Measurements from ENCODE around the gene COQ7.

Gene COQ7

GRCh38 chr16:19067349-19068236, at the start of gene COQ7:
COQ7 (plus strand) TSS chr16:19067614; CDS start chr16:19067665, 51 bp downstream.
- ATAC-seq (peak; percentile 96), DNase-seq (ENCODE audit: low spot score in 2 of 2) (peak; percentile 94 to 98)
- H3K9me3 Mint-ChIP-seq = no peaks in the 10 kb centered on the region
- peaks cover 6% of the 10 kb centered on the region for H3K4me1 Mint-ChIP-seq
- H3K36me3 Mint-ChIP-seq = peaks cover 14% of the 10 kb centered on the region
- peak within 1 kb of the TSS; percentile 98 for H3K27ac Mint-ChIP-seq
- peak within 1 kb of the TSS; percentile 83 for H3K4me3 Mint-ChIP-seq

- Mint-ChIP-seq H3K36me3 (no peaks in the 10 kb centered on the region), H3K27ac (no peak overlapping the region), H3K4me1 (no peaks in the 10 kb centered on the region), H3K9me3 (no peaks in the 10 kb centered on the region), H3K4me3 (no peak overlapping the region)
- no peak for ATAC-seq
- no peak for DNase-seq (ENCODE audit: low spot score in 2 of 2)
Measured at GRCh38 chr16:19020689-19021088, 46.7 kb upstream of the COQ7 start.

- Mint-ChIP-seq H3K9me3 (no peaks in the 10 kb centered on the region), H3K36me3 (no peaks in the 10 kb centered on the region), H3K4me1 (no peaks in the 10 kb centered on the region), H3K27ac (no peak overlapping the region), H3K4me3 (no peak overlapping the region)
- DNase-seq (ENCODE audit: low spot score in 2 of 2) (no peak), ATAC-seq (no peak)
Measured at GRCh38 chr16:19021747-19022146, 45.7 kb upstream of the COQ7 start.

- DNase-seq (ENCODE audit: low spot score in 2 of 2) = no peak
- Mint-ChIP-seq H3K27ac (no peak overlapping the region), H3K4me1 (no peaks in the 10 kb centered on the region), H3K9me3 (no peaks in the 10 kb centered on the region), H3K36me3 (no peaks in the 10 kb centered on the region), H3K4me3 (no peak overlapping the region)
- no peak for ATAC-seq
Measured at GRCh38 chr16:19027416-19027815, 40.0 kb upstream of the COQ7 start.

GRCh38 chr16:19029980-19030379, 37.4 kb upstream of the COQ7 start:
- ATAC-seq (no peak), DNase-seq (ENCODE audit: low spot score in 2 of 2) (no peak)
- no peak overlapping the region for H3K27ac Mint-ChIP-seq
- no peaks in the 10 kb centered on the region for H3K4me1 Mint-ChIP-seq
- H3K36me3 Mint-ChIP-seq = no peaks in the 10 kb centered on the region
- no peak overlapping the region for H3K4me3 Mint-ChIP-seq
- no peaks in the 10 kb centered on the region for H3K9me3 Mint-ChIP-seq

- DNase-seq (ENCODE audit: low spot score in 2 of 2) (no peak), ATAC-seq (no peak)
- H3K4me1 Mint-ChIP-seq = no peaks in the 10 kb centered on the region
- H3K36me3 Mint-ChIP-seq = no peaks in the 10 kb centered on the region
- H3K9me3 Mint-ChIP-seq = peaks cover 4% of the 10 kb centered on the region
- no peak overlapping the region for H3K4me3 Mint-ChIP-seq
- no peak overlapping the region for H3K27ac Mint-ChIP-seq
Measured at GRCh38 chr16:19031738-19032137, 35.7 kb upstream of the COQ7 start.

- Mint-ChIP-seq H3K36me3 (no peaks in the 10 kb centered on the region), H3K27ac (no peak overlapping the region), H3K4me3 (no peak overlapping the region), H3K9me3 (peaks cover 4% of the 10 kb centered on the region), H3K4me1 (no peaks in the 10 kb centered on the region)
- no peak for ATAC-seq
- DNase-seq (ENCODE audit: low spot score in 2 of 2) = no peak
Measured at GRCh38 chr16:19033761-19034160, 33.7 kb upstream of the COQ7 start.

GRCh38 chr16:19040400-19040799, 27.0 kb upstream of the COQ7 start:
- ATAC-seq (no peak), DNase-seq (ENCODE audit: low spot score in 2 of 2) (no peak)
- Mint-ChIP-seq H3K27ac (no peak overlapping the region), H3K9me3 (peaks cover 4% of the 10 kb centered on the region), H3K4me3 (no peak overlapping the region), H3K4me1 (no peaks in the 10 kb centered on the region), H3K36me3 (no peaks in the 10 kb centered on the region)

- Mint-ChIP-seq H3K4me3 (no peak overlapping the region), H3K9me3 (no peaks in the 10 kb centered on the region), H3K4me1 (no peaks in the 10 kb centered on the region), H3K36me3 (no peaks in the 10 kb centered on the region), H3K27ac (no peak overlapping the region)
- no peak for ATAC-seq
- DNase-seq (ENCODE audit: low spot score in 2 of 2) = no peak
Measured at GRCh38 chr16:19044769-19045168, 22.6 kb upstream of the COQ7 start.

GRCh38 chr16:19046062-19046461, 21.4 kb upstream of the COQ7 start:
- DNase-seq (ENCODE audit: low spot score in 2 of 2) (no peak), ATAC-seq (no peak)
- Mint-ChIP-seq H3K27ac (no peak overlapping the region), H3K4me3 (no peak overlapping the region), H3K36me3 (no peaks in the 10 kb centered on the region), H3K9me3 (no peaks in the 10 kb centered on the region), H3K4me1 (no peaks in the 10 kb centered on the region)

- DNase-seq (ENCODE audit: low spot score in 2 of 2) = no peak
- H3K4me1 Mint-ChIP-seq = peaks cover 6% of the 10 kb centered on the region
- H3K4me3 Mint-ChIP-seq = no peak overlapping the region
- H3K9me3 Mint-ChIP-seq = no peaks in the 10 kb centered on the region
- ATAC-seq = no peak
- peaks cover 8% of the 10 kb centered on the region for H3K36me3 Mint-ChIP-seq
- H3K27ac Mint-ChIP-seq = no peak overlapping the region
Measured at GRCh38 chr16:19062706-19063105, 4.7 kb upstream of the COQ7 start.

GRCh38 chr16:19066988-19067348, 446 bp upstream of the COQ7 start:
- Mint-ChIP-seq H3K4me3 (peak overlapping the region; percentile 83), H3K36me3 (peaks cover 11% of the 10 kb centered on the region), H3K27ac (peak overlapping the region; percentile 98), H3K4me1 (peaks cover 6% of the 10 kb centered on the region), H3K9me3 (no peaks in the 10 kb centered on the region)
- no peak for DNase-seq (ENCODE audit: low spot score in 2 of 2)
- ATAC-seq = no peak

- Mint-ChIP-seq H3K36me3 (peaks cover 17% of the 10 kb centered on the region), H3K4me1 (peaks cover 6% of the 10 kb centered on the region), H3K27ac (peak overlapping the region; percentile 98), H3K9me3 (no peaks in the 10 kb centered on the region), H3K4me3 (peak overlapping the region; percentile 83)
- DNase-seq (ENCODE audit: low spot score in 2 of 2) (no peak), ATAC-seq (no peak)
Measured at GRCh38 chr16:19068237-19068815, 912 bp downstream of the COQ7 start.

GRCh38 chr16:19071811-19072777, 4.7 kb downstream of the COQ7 start:
- H3K9me3 Mint-ChIP-seq = no peaks in the 10 kb centered on the region
- H3K4me1 Mint-ChIP-seq = peaks cover 4% of the 10 kb centered on the region
- H3K4me3 Mint-ChIP-seq = no peak overlapping the region
- no peak overlapping the region for H3K27ac Mint-ChIP-seq
- ATAC-seq = no peak
- DNase-seq (ENCODE audit: low spot score in 2 of 2) = peak; percentile 25 to 79
- H3K36me3 Mint-ChIP-seq = peaks cover 41% of the 10 kb centered on the region

GRCh38 chr16:19073344-19073743, 5.9 kb downstream of the COQ7 start:
- no peak overlapping the region for H3K27ac Mint-ChIP-seq
- no peak for ATAC-seq

More at GRCh38 chr16:19073344-19073743, 5.9 kb downstream of the COQ7 start:
- Mint-ChIP-seq H3K36me3 (peaks cover 43% of the 10 kb centered on the region), H3K4me3 (no peak overlapping the region), H3K9me3 (no peaks in the 10 kb centered on the region), H3K4me1 (no peaks in the 10 kb centered on the region)
- no peak for DNase-seq (ENCODE audit: low spot score in 2 of 2)

Measured in stimulated activated effector memory CD8-positive, alpha-beta T cell treated with anti-CD3 and anti-CD28 coated beads, Interleukin-12 subunit alpha, Interleukin-12 subunit beta, amount 100 ng/mL, for 72 hours (primary cell).